ENCODE results near the gene TRPM7.
"Not testable (repeated sequence)": the region's sequence is repeated elsewhere in the genome, so short reads cannot be mapped to it uniquely, and the experiment has no call there.

Gene TRPM7

GRCh38 chr15:50686469-50687301 is at the start of gene TRPM7:
TRPM7 (minus strand) TSS chr15:50686797; CDS start chr15:50686533, 264 bp downstream.
- peak; percentile 14 for DNase-seq

- DNase-seq, result no peak
Observed at GRCh38 chr15:50735156-50735555, 48.6 kb upstream of the TRPM7 start.

- DNase-seq, result no peak
Observed at GRCh38 chr15:50726315-50726714, 39.7 kb upstream of the TRPM7 start.

GRCh38 chr15:50718700-50719125 is 32.1 kb upstream of the TRPM7 start:
- no peak for DNase-seq

GRCh38 chr15:50712018-50712417 is 25.4 kb upstream of the TRPM7 start:
- DNase-seq, result no peak

GRCh38 chr15:50710585-50710984 is 24.0 kb upstream of the TRPM7 start:
- DNase-seq, result no peak

GRCh38 chr15:50707878-50708427 is 21.4 kb upstream of the TRPM7 start:
- DNase-seq, result no peak

- no peak for DNase-seq
Observed at GRCh38 chr15:50702762-50703334, 16.3 kb upstream of the TRPM7 start.

GRCh38 chr15:50698101-50698500 is 11.5 kb upstream of the TRPM7 start:
- no peak for DNase-seq

GRCh38 chr15:50697109-50697797 is 10.7 kb upstream of the TRPM7 start:
- DNase-seq, result no peak

- not testable (repeated sequence) for DNase-seq
Observed at GRCh38 chr15:50694634-50695165, 8.1 kb upstream of the TRPM7 start.

- no peak for DNase-seq
Observed at GRCh38 chr15:50687302-50687902, 805 bp upstream of the TRPM7 start.

GRCh38 chr15:50685976-50686468 is 575 bp downstream of the TRPM7 start:
- DNase-seq, result no peak

- DNase-seq, result no peak
Observed at GRCh38 chr15:50685191-50685975, 1.2 kb downstream of the TRPM7 start.

GRCh38 chr15:50681467-50681866 is 5.1 kb downstream of the TRPM7 start:
- no peak for DNase-seq

GRCh38 chr15:50676799-50677483 is 9.7 kb downstream of the TRPM7 start:
- no peak for DNase-seq

GRCh38 chr15:50675535-50676144 is 11.0 kb downstream of the TRPM7 start:
- DNase-seq, result no peak

- DNase-seq, result no peak
Observed at GRCh38 chr15:50670115-50670514, 16.5 kb downstream of the TRPM7 start.

- DNase-seq, result no peak
Observed at GRCh38 chr15:50669611-50670010, 17.0 kb downstream of the TRPM7 start.

- no peak for DNase-seq
Observed at GRCh38 chr15:50665938-50666337, 20.7 kb downstream of the TRPM7 start.

GRCh38 chr15:50655555-50655954 is 31.0 kb downstream of the TRPM7 start:
- DNase-seq, result no peak

All from NCI-H2081 treated with DMSO at 0.1 percent for 48 hours (cell line).